ENCODE data around the gene TCF25. TPM values are rescaled to one million over a fixed set of nuclear protein-coding genes. Genes with fewer than 3 reads are reported as not detected.

Gene TCF25
- total RNA-seq, 4 donors from 2014 or later, result 68.9 to 110 (median 85.7) TPM

DNA sequence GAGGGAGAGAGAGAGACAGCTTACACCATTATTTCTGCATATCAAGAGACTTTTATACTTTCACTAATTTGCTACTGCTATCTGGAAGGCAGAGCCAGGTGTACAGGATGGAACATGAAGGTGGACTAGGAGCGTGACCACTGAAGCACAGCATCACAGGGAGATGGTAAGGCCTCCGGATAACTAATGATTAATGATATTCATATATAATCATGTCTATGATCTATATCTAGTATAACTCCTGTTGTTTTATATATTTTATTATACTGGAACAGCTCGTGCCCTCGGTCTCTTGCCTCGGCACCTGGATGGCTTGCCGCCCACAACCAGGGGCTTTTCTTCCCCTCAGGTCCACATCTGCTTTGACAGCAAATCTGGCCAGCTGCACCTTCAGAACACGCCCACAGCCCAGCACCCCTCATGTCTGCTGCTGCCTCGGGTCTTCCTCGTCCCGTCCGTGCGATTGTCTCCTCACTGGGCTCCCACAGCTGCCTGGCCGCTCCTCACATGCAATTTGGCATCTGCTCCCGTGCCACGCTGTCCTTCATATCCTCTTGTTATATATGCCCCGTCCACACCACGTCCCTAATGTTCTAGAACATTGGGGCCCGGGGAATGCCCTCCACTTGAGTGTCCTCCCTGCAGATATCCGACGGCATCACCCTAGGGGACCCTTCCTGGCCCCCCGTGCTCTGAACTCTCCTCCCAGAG lies 64.9 kb downstream of the TCF25 start:
- TF ChIP-seq POLR2A (IDR thresholded peaks at IDR 0.05), result no peak
- TF ChIP-seq, protein P1, sequence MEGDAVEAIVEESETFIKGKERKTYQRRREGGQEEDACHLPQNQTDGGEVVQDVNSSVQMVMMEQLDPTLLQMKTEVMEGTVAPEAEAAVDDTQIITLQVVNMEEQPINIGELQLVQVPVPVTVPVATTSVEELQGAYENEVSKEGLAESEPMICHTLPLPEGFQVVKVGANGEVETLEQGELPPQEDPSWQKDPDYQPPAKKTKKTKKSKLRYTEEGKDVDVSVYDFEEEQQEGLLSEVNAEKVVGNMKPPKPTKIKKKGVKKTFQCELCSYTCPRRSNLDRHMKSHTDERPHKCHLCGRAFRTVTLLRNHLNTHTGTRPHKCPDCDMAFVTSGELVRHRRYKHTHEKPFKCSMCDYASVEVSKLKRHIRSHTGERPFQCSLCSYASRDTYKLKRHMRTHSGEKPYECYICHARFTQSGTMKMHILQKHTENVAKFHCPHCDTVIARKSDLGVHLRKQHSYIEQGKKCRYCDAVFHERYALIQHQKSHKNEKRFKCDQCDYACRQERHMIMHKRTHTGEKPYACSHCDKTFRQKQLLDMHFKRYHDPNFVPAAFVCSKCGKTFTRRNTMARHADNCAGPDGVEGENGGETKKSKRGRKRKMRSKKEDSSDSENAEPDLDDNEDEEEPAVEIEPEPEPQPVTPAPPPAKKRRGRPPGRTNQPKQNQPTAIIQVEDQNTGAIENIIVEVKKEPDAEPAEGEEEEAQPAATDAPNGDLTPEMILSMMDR (IDR thresholded peaks at IDR 0.05 in 4 of 5, conservative IDR thresholded peaks at IDR 0.05 in 1 of 5), result no peak
- Histone ChIP-seq H3K4me3 (no peak overlapping the region), H3K36me3 (no peaks in the 10 kb centered on the region), H3K9me3 (no peaks in the 10 kb centered on the region), H3K27ac (no peak overlapping the region), H3K27me3 (peaks cover 0 to 2% (median 0%) of the 10 kb centered on the region in 3 donors), H3K4me1 (no peaks in the 10 kb centered on the region)
- ATAC-seq (no peak), DNase-seq (no peak)
- in situ Hi-C loops (cut with MboI; ENCODE audit: low sequenced_read_pairs in 4 of 4), result no loop called here
- intact Hi-C loops (cut with DNase I; ENCODE audit: low total_unique reads), result no loop called here

DNA sequence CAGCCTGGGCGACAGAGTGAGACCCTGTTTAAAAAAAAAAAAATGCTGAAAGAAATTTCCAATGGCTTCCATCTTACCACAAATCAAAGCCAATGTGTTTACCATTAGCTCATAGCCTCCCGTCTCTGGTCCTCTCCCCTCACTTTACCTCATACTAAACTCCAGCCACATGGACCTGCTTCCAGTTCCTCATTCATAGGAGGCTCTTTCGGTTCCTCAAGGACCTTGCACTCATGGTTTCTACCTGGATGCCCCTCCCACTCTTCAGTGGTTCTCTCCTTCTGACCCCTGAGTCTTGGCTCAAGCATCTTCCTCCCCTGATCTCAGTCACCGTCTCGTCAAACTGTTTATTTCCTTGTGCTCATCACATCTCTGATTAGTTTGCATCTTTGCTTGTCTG lies 71.4 kb downstream of the TCF25 start:
- Histone ChIP-seq H3K36me3 (no peaks in the 10 kb centered on the region), H3K4me3 (no peak overlapping the region), H3K27me3 (peaks cover 0 to 5% (median 0%) of the 10 kb centered on the region in 3 donors), H3K27ac (no peak overlapping the region), H3K9me3 (no peaks in the 10 kb centered on the region), H3K4me1 (peaks cover 7 to 12% of the 10 kb centered on the region in 2 donors)
- ATAC-seq (no peak), DNase-seq (no peak)
- in situ Hi-C loops (cut with MboI; ENCODE audit: low sequenced_read_pairs in 4 of 4) (no loop called here), intact Hi-C loops (cut with DNase I; ENCODE audit: low total_unique reads) (no loop called here)
- TF ChIP-seq, protein P1 (IDR thresholded peaks at IDR 0.05 in 4 of 5, conservative IDR thresholded peaks at IDR 0.05 in 1 of 5), result no peak
- no peak for TF ChIP-seq POLR2A (IDR thresholded peaks at IDR 0.05)

DNA sequence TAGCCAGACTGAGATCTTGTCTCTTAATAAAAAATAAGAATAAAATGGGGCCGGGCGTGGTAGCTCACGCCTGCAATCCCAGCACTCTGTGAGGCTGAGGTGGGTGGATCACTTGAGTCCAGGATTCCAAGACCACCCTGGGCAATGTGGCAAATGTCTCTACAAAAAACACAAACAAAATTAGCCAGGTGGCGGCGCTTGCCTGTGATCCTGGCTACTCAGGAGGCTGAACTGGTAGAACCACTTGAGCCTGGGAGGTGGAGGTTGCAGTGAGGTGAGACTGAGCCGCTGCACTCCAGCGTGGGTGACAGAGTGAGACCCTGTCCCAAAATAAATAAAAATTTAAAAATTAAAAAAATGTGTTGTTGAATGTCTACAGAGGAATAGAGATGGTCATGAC lies 72.3 kb downstream of the TCF25 start:
- no peak for ATAC-seq
- peaks cover 9 to 12% of the 10 kb centered on the region in 2 donors for H3K4me1 ChIP-seq
- H3K9me3 ChIP-seq, result no peaks in the 10 kb centered on the region
- no peak for TF ChIP-seq POLR2A (IDR thresholded peaks at IDR 0.05)
- TF ChIP-seq, protein P1 (IDR thresholded peaks at IDR 0.05 in 4 of 5, conservative IDR thresholded peaks at IDR 0.05 in 1 of 5), result no peak
- DNase-seq, result no peak
- H3K4me3 ChIP-seq, result no peak overlapping the region
- no peaks in the 10 kb centered on the region for H3K36me3 ChIP-seq
- intact Hi-C loops (cut with DNase I; ENCODE audit: low total_unique reads) (no loop called here), in situ Hi-C loops (cut with MboI; ENCODE audit: low sequenced_read_pairs in 4 of 4) (no loop called here)
- no peak overlapping the region for H3K27ac ChIP-seq
- H3K27me3 ChIP-seq, result peaks cover 0 to 2% (median 0%) of the 10 kb centered on the region in 3 donors

DNA sequence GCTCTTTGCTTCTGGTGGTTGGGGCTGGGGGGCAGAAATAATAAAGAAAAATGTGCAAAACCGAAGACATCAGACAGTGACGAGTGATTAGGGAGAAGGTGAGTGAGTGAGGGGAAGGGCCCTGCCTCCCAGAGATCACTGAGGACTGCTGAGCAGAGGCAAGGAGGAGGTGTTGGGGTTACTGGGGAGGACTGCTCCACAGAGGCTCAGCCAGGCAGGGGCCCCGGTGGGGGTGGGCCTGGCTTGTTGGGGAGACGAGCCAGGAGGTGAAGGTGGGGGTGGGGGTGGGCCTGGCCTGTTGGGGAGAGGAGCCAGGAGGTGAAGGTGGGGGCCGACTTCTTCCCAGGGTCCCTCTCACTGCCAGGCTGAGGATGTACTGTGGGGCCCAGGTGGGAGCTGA lies 73.1 kb downstream of the TCF25 start:
- in situ Hi-C loops (cut with MboI; ENCODE audit: low sequenced_read_pairs in 4 of 4), result no loop called here
- Histone ChIP-seq H3K4me1 (peaks cover 9 to 12% of the 10 kb centered on the region in 2 donors), H3K36me3 (no peaks in the 10 kb centered on the region), H3K4me3 (no peak overlapping the region), H3K27ac (no peak overlapping the region), H3K27me3 (peaks cover 0 to 2% (median 0%) of the 10 kb centered on the region in 3 donors), H3K9me3 (no peaks in the 10 kb centered on the region)
- TF ChIP-seq POLR2A (IDR thresholded peaks at IDR 0.05), result no peak
- TF ChIP-seq, protein P1 (IDR thresholded peaks at IDR 0.05 in 4 of 5, conservative IDR thresholded peaks at IDR 0.05 in 1 of 5), result no peak
- DNase-seq (no peak), ATAC-seq (no peak)
- intact Hi-C loops (cut with DNase I; ENCODE audit: low total_unique reads), result no loop called here

Data from gastrocnemius medialis (tissue), 4 donors.